RWPE2 (cell line): ENCODE results near the gene UGT1A3.

Source experiments
- ATAC-seq: fragments of 200-7000 bp; cut with Tn5 transposase; 3 replicates; pipeline ENCODE4 v1.9.1; 2021; ENCODE audit warnings: low read depth
- DNase-seq: peaks from one replicate; pipeline ENCODE4 v3.0.0-alpha.2; 2020; ENCODE audit warnings: low spot score
- H3K27ac ChIP-seq: fragments of 450-650 bp; 2 replicates; pipeline ENCODE4 v1.5.1; 2017; ENCODE audit warnings: mild to moderate bottlenecking; ENCODE audit not compliant: poor library complexity, severe bottlenecking
- H3K27me3 ChIP-seq: fragments of 250-450 bp; sonication (Bioruptor Pico); 2 replicates; pipeline ENCODE4 v1.5.1; 2021; ENCODE audit warnings: mild to moderate bottlenecking, moderate library complexity; ENCODE audit not compliant: insufficient read depth, poor library complexity, severe bottlenecking
- H3K36me3 ChIP-seq: fragments of 250-450 bp; sonication (Bioruptor Pico); 2 replicates; pipeline ENCODE4 v1.5.1; 2020; ENCODE audit warnings: low read depth, mild to moderate bottlenecking, moderate library complexity
- H3K4me1 ChIP-seq: fragments of 250-450 bp; sonication (Bioruptor Pico); 2 replicates; pipeline ENCODE4 v1.5.1; 2021; ENCODE audit warnings: mild to moderate bottlenecking, moderate library complexity; ENCODE audit not compliant: insufficient read depth, poor library complexity, severe bottlenecking
- H3K4me3 ChIP-seq: fragments of 250-450 bp; sonication (Bioruptor Pico); 2 replicates; pipeline ENCODE4 v1.5.1; 2021; ENCODE audit warnings: mild to moderate bottlenecking, moderate library complexity; ENCODE audit not compliant: severe bottlenecking
- H3K9me3 ChIP-seq: fragments of 250-450 bp; sonication (Bioruptor Pico); 2 replicates; pipeline ENCODE4 v1.5.1; 2021; ENCODE audit warnings: mild to moderate bottlenecking, moderate library complexity; ENCODE audit not compliant: severe bottlenecking
- TF ChIP-seq, protein P1 (sequence below): fragments of 450-650 bp; IDR thresholded peaks from one replicate; pipeline ENCODE4 v1.5.1; 2017; ENCODE audit warnings: mild to moderate bottlenecking, moderate library complexity; ENCODE audit not compliant: poor library complexity, severe bottlenecking

Gene UGT1A3

DNA sequence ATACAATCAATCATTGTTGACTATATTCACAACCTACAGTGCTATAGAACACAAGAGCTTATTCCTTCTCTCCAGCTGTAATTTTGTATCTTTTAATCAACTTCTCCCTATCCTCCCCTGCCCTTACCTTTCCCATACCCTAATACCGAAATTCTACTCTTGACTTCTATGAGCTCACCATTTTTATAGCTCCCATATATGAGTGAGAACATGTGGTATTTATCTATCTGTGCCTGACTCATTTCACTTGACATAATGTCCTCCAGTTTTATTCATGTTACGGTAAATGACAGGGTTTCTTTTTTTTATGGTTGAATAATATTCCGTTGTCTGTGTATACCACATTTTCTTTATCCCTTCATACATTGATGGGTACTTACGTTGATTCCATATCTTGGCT is 51.9 kb downstream of the UGT1A3 start:
- no peak overlapping the region for H3K27ac ChIP-seq
- no peaks in the 10 kb centered on the region for H3K27me3 ChIP-seq
- no peaks in the 10 kb centered on the region for H3K36me3 ChIP-seq
- ATAC-seq (no peak), DNase-seq (no peak)
- TF ChIP-seq, protein P1, sequence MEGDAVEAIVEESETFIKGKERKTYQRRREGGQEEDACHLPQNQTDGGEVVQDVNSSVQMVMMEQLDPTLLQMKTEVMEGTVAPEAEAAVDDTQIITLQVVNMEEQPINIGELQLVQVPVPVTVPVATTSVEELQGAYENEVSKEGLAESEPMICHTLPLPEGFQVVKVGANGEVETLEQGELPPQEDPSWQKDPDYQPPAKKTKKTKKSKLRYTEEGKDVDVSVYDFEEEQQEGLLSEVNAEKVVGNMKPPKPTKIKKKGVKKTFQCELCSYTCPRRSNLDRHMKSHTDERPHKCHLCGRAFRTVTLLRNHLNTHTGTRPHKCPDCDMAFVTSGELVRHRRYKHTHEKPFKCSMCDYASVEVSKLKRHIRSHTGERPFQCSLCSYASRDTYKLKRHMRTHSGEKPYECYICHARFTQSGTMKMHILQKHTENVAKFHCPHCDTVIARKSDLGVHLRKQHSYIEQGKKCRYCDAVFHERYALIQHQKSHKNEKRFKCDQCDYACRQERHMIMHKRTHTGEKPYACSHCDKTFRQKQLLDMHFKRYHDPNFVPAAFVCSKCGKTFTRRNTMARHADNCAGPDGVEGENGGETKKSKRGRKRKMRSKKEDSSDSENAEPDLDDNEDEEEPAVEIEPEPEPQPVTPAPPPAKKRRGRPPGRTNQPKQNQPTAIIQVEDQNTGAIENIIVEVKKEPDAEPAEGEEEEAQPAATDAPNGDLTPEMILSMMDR: no peak
- H3K9me3 ChIP-seq: no peaks in the 10 kb centered on the region
- H3K4me3 ChIP-seq: no peak overlapping the region
- no peaks in the 10 kb centered on the region for H3K4me1 ChIP-seq

DNA sequence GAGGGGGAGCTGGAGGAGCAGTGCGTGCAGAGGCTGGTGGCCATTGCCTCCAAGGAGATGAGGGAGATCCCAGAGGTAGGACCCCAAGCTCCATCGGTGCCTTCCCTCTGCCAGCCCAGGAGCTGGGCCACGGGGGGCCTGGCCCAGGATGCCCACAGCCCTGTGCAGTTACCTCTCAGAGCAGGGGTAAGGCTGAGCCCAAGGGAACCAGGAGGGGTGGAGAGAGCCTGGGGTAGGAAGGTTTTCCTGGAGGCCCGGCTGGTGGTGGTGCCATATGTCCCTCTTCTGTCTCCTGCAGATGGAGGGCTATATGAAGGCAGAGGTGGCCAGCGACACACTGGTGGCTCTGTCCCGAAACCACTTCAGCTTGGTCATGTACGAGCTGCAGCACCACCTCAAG is 60.7 kb downstream of the UGT1A3 start:
- H3K27me3 ChIP-seq: no peaks in the 10 kb centered on the region
- no peaks in the 10 kb centered on the region for H3K9me3 ChIP-seq
- H3K4me3 ChIP-seq: no peak overlapping the region
- no peaks in the 10 kb centered on the region for H3K36me3 ChIP-seq
- TF ChIP-seq, protein P1: no peak
- DNase-seq (no peak), ATAC-seq (no peak)
- H3K4me1 ChIP-seq: no peaks in the 10 kb centered on the region
- no peak overlapping the region for H3K27ac ChIP-seq

DNA sequence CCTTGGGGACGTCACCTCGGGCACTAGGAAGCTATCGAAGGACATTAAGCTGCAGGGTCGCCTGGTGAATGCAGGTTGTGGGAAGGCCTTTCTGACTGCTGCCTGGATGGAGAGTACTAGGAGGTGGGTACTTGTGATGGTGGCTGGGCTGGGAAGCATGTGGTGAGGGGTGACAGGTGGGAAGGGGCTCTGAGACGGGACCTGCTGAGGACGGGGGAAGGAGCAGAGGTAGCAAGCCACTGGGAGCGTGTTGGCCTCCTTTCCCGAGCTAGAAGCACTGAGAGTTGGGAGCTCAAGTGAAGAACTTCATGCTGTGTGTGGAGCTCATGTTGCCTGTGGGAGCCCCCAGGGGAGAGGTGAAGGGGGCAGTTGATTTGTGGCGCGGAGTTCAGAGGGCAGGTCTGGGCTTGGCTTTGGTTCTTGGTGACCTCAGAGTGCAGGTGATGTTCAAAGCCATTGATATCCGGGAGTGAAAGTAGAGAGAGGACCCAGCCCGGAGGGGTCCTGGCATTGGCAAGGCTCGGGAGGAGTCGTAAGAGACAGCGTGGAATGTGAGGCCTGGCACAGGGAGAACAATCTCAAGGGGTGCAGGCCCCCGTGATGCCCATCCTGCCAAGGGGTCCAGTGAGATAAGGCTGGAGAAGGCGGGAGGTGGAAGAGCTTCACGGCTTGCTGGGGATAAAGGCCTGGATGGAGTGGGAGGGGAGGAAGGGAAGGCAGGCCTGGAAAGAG is 62.5 kb downstream of the UGT1A3 start:
- no peak overlapping the region for H3K4me3 ChIP-seq
- H3K4me1 ChIP-seq: no peaks in the 10 kb centered on the region
- no peaks in the 10 kb centered on the region for H3K9me3 ChIP-seq
- ATAC-seq (no peak), DNase-seq (no peak)
- no peaks in the 10 kb centered on the region for H3K27me3 ChIP-seq
- TF ChIP-seq, protein P1: no peak
- H3K36me3 ChIP-seq: no peaks in the 10 kb centered on the region
- H3K27ac ChIP-seq: no peak overlapping the region

DNA sequence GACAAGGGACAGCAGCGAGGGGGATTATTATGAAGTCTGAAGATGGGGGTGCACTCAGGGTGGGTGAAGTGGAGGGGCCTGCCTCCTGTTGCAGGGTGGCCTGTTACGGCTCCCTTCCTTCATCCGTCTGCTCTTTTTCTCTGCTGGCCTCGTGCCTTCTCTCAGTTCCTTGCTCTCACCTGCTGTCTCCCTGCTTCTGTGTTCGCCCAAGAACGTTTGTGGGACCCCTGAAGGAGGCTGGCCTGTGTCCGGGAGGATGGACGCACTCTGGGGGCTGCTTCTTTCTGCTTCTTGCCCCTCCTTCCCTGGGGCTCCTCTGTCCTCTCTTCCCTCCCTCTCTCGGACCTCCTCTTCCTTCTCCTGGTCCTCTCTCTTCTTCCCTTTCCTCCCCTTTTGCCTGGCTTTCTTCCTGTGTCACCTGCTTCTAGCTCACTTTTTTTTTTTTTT is 63.1 kb downstream of the UGT1A3 start:
- H3K4me3 ChIP-seq: no peak overlapping the region
- no peak overlapping the region for H3K27ac ChIP-seq
- no peaks in the 10 kb centered on the region for H3K36me3 ChIP-seq
- H3K9me3 ChIP-seq: no peaks in the 10 kb centered on the region
- TF ChIP-seq, protein P1: no peak
- no peaks in the 10 kb centered on the region for H3K27me3 ChIP-seq
- DNase-seq (no peak), ATAC-seq (no peak)
- no peaks in the 10 kb centered on the region for H3K4me1 ChIP-seq

DNA sequence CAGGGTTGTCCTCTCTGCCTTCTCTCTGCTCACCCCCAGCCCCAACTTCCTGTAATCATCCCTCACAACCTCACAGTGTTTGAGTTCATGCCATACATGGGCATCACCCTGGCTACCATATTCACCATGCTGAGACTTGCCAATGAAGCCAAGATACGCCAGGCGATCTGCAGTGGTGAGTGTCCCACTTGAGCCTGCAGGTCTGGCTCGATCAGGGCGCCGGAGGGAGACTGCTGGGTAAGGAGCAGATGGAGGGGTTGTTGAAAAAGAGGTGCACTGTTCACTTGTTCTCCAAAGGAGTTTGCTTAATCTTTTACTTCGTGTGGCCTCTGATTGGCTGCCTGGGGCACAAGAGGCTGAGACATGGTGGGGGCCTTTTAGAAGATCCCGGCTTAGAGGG is 63.9 kb downstream of the UGT1A3 start:
- TF ChIP-seq, protein P1: no peak
- no peaks in the 10 kb centered on the region for H3K36me3 ChIP-seq
- no peaks in the 10 kb centered on the region for H3K27me3 ChIP-seq
- H3K4me1 ChIP-seq: no peaks in the 10 kb centered on the region
- H3K4me3 ChIP-seq: no peak overlapping the region
- H3K27ac ChIP-seq: no peak overlapping the region
- no peak for ATAC-seq
- H3K9me3 ChIP-seq: no peaks in the 10 kb centered on the region
- no peak for DNase-seq
